ENCODE results near the gene GEMIN4.
"Not testable (repeated sequence)": the region's sequence is repeated elsewhere in the genome, so short reads cannot be mapped to it uniquely, and the experiment has no call there.

The GEMIN4 gene

DNA sequence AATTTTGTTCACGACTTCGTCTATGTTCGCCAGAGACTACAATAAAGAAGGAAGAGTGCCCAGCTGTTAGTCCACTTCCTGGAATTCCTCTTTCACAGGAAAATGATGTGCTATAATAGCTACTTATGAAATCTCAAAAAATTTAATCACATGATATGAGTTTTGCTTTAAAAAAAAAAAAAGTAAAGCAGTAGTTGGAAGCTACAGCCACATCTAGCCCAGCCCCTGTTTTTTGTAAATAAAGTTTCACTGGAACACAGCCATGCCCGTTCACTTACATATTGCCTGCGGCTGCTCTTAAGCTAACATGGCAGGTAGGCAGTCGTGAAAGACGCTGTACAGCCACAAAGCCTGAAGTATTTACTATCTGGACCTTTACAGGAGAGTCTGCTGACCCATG lies 52.7 kb downstream of the GEMIN4 start:
- FAIRE-seq, result no peak

DNA sequence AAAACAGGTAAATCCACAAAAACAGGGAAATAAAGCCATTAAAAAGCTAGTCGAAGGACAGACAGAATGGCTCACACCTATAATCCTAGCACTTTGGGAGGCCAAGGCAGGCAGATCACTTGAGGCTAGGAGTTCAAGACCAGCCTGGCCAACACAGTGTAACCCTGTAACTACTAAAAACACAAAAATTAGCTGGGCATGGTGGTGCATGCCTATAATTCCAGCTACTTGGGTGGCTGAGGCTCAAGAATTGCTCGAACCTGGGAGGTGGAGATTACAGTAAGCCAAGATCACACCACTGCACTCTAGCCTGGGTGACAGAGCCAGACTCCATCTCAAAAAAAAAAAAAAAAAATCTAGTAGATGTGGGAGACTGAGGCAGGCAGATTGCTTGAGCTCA lies 54.0 kb downstream of the GEMIN4 start:
- FAIRE-seq, result not testable (repeated sequence)

DNA sequence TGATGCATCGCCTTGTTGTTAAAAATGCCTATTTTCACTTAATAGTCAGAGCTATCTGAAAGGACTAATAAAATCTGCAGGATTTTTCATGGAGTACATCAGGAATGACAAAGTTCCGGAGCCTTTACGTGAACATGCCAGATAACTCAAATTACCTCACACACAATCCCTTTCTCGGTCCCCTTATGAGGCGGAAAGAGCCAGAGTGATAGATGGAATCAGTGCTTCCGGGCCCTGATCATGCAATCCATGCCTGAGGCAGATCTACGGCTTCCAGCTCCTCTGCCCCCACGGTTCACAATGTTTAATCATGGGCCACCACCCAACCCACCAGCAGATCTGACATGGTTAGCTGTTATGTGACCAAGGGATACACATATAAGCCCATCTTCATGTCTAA lies 54.4 kb downstream of the GEMIN4 start:
- no peak for FAIRE-seq

DNA sequence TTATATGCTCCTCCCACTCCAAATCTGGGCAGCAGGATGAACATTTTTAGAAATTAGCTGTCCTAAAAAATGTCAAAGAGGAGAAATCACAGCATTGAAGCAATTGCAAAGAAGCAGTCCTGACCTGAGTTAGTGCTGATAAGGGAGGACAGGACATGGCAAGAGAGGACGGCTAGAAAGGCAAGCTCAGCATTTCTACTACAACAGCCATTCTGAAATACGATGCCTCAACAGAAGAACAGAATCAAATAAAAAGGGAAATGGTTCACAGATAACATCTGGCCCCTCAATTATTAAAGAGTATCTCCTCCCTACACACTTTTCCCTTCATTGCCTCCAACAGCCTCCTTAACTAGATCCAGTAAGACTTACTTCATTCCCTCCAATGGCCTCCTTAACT lies 55.7 kb downstream of the GEMIN4 start:
- no peak for FAIRE-seq
